Measurements from ENCODE around the gene PTPRG. TPM values are rescaled to one million over a fixed set of nuclear protein-coding genes. Genes with fewer than 3 reads are reported as not detected.

The PTPRG gene
- polyA plus RNA-seq, 1 donor (not counting 4 experiments of a cell fraction or from before 2014, with no cell fraction given), result 12.1 TPM

- dilution Hi-C loops (cut with MboI; ENCODE audit: extremely low pct_ligation_motif_present, low sequenced_read_pairs), result no loop called here
Measured at GRCh38 chr3:62171789-62172188, 610.4 kb downstream of the PTPRG start.

GRCh38 chr3:62172199-62172598 is 610.8 kb downstream of the PTPRG start:
- H3K36me3 ChIP-seq (ENCODE audit: control insufficient read depth in 2 of 2, extremely low read depth in 1 of 2, insufficient read depth in 2 of 2, low read length in 2 of 2), result no peaks in the 10 kb centered on the region
- no peaks in the 10 kb centered on the region for H3K79me2 ChIP-seq (ENCODE audit: control insufficient read depth, insufficient read depth, low read length)
- dilution Hi-C loops (cut with MboI; ENCODE audit: extremely low pct_ligation_motif_present, low sequenced_read_pairs), result no loop called here
- no peak for TF ChIP-seq EZH2 (IDR thresholded peaks at IDR 0.05; ENCODE audit: low read length)
- no peak for TF ChIP-seq CTCF (optimal IDR thresholded peaks at IDR 0.05 in 1 of 3, IDR thresholded peaks at IDR 0.05 in 1 of 3, conservative IDR thresholded peaks at IDR 0.05 in 1 of 3; ENCODE audit: extremely low read depth in 1 of 3, insufficient read depth in 2 of 3, low read length in 3 of 3)
- DNase-seq (ENCODE audit: low read depth, low spot score) (no peak), FAIRE-seq (no peak)
- H3K4me2 ChIP-seq (ENCODE audit: control insufficient read depth, extremely low read depth, insufficient read depth, low read depth, low read length), result no peak overlapping the region
- H3K4me1 ChIP-seq (ENCODE audit: control insufficient read depth, extremely low read depth, insufficient read depth, low read length), result peaks cover 3% of the 10 kb centered on the region
- H2AFZ ChIP-seq (ENCODE audit: control insufficient read depth, low read length), result no peak overlapping the region
- H3K9ac ChIP-seq (ENCODE audit: control insufficient read depth, extremely low read depth, insufficient read depth, low read length), result no peak overlapping the region
- no peaks in the 10 kb centered on the region for H4K20me1 ChIP-seq (ENCODE audit: control insufficient read depth, extremely low read depth, insufficient read depth, low read length)
- no peaks in the 10 kb centered on the region for H3K27me3 ChIP-seq (ENCODE audit: control insufficient read depth, extremely low read depth, insufficient read depth, low read length)
- H3K4me3 ChIP-seq (ENCODE audit: control insufficient read depth in 2 of 3, extremely low read depth in 1 of 3, insufficient read depth in 2 of 3, low read depth in 1 of 3, low read length in 3 of 3), result no peak overlapping the region
- H3K9me1 ChIP-seq (ENCODE audit: control insufficient read depth, extremely low read depth, insufficient read depth, low read length), result no peaks in the 10 kb centered on the region
- H3K27ac ChIP-seq (ENCODE audit: control insufficient read depth, insufficient read depth, low read length), result no peak overlapping the region
- H3K9me3 ChIP-seq (ENCODE audit: control insufficient read depth, low read depth, low read length), result no peaks in the 10 kb centered on the region

More at GRCh38 chr3:62171789-62172188, 610.4 kb downstream of the PTPRG start:
- Histone ChIP-seq H3K9me1 (ENCODE audit: control insufficient read depth, extremely low read depth, insufficient read depth, low read length) (no peaks in the 10 kb centered on the region), H3K79me2 (ENCODE audit: control insufficient read depth, insufficient read depth, low read length) (no peaks in the 10 kb centered on the region), H3K27ac (ENCODE audit: control insufficient read depth, insufficient read depth, low read length) (no peak overlapping the region), H3K4me2 (ENCODE audit: control insufficient read depth, extremely low read depth, insufficient read depth, low read depth, low read length) (no peak overlapping the region), H4K20me1 (ENCODE audit: control insufficient read depth, extremely low read depth, insufficient read depth, low read length) (no peaks in the 10 kb centered on the region), H2AFZ (ENCODE audit: control insufficient read depth, low read length) (no peak overlapping the region), H3K4me1 (ENCODE audit: control insufficient read depth, extremely low read depth, insufficient read depth, low read length) (peaks cover 3% of the 10 kb centered on the region), H3K4me3 (ENCODE audit: control insufficient read depth in 2 of 3, extremely low read depth in 1 of 3, insufficient read depth in 2 of 3, low read depth in 1 of 3, low read length in 3 of 3) (no peak overlapping the region), H3K36me3 (ENCODE audit: control insufficient read depth in 2 of 2, extremely low read depth in 1 of 2, insufficient read depth in 2 of 2, low read length in 2 of 2) (no peaks in the 10 kb centered on the region), H3K9ac (ENCODE audit: control insufficient read depth, extremely low read depth, insufficient read depth, low read length) (no peak overlapping the region), H3K27me3 (ENCODE audit: control insufficient read depth, extremely low read depth, insufficient read depth, low read length) (no peaks in the 10 kb centered on the region), H3K9me3 (ENCODE audit: control insufficient read depth, low read depth, low read length) (no peaks in the 10 kb centered on the region)
- FAIRE-seq (no peak), DNase-seq (ENCODE audit: low read depth, low spot score) (no peak)
- TF ChIP-seq EZH2 (IDR thresholded peaks at IDR 0.05; ENCODE audit: low read length), result no peak
- no peak for TF ChIP-seq CTCF (optimal IDR thresholded peaks at IDR 0.05 in 1 of 3, IDR thresholded peaks at IDR 0.05 in 1 of 3, conservative IDR thresholded peaks at IDR 0.05 in 1 of 3; ENCODE audit: extremely low read depth in 1 of 3, insufficient read depth in 2 of 3, low read length in 3 of 3)

Measured in keratinocyte (primary cell).